CD4-positive, alpha-beta memory T cell (primary cell): ENCODE data around the gene PRRX2. TPM values are rescaled to one million over a fixed set of nuclear protein-coding genes. Genes with fewer than 3 reads are reported as not detected.

Experiments used
- CTCF ChIA-PET: fragments of 350-600 bp; sonication (Branson Sonifier 250); formaldehyde crosslinking; loops from one replicate; lab custom pipeline; 2021; ENCODE audit warnings: inconsistent platforms; ENCODE audit not compliant: partially characterized antibody; lab: Charles Lee
- POLR2A ChIA-PET: fragments of 350-600 bp; sonication (Branson Sonifier 250); formaldehyde crosslinking; loops from one replicate; lab custom pipeline; 2021; ENCODE audit not compliant: partially characterized antibody; lab: Charles Lee
- DNase-seq, 5 donors: peaks; one replicate each; pipeline versions ENCODE4 v3.0.0 to v3.0.0-alpha.2; 2020 to 2022; ENCODE audit warnings: mixed read lengths in 1 of 5
- H3K27ac ChIP-seq: one replicate; pipeline ENCODE4 v1.7.0; 2013; ENCODE audit warnings: low read depth, low read length
- H3K27me3 ChIP-seq: 2 replicates; pipeline ENCODE4 v1.7.0; 2013; ENCODE audit warnings: mild to moderate bottlenecking, low read length, moderate library complexity; ENCODE audit not compliant: insufficient read depth
- H3K36me3 ChIP-seq: 2 replicates; pipeline ENCODE4 v1.7.0; 2013; ENCODE audit warnings: mild to moderate bottlenecking, low read length, moderate library complexity; ENCODE audit not compliant: insufficient read depth
- H3K4me1 ChIP-seq: 2 replicates; pipeline ENCODE4 v1.7.0; 2013; ENCODE audit warnings: mild to moderate bottlenecking, low read length, moderate library complexity; ENCODE audit not compliant: insufficient read depth
- H3K4me3 ChIP-seq, 2 donors: one replicate each; pipeline ENCODE4 v1.7.0; 2013; ENCODE audit warnings: low read length in 2 of 2, mild to moderate bottlenecking in 1 of 2
- H3K9me3 ChIP-seq, 2 donors: one replicate each; pipeline ENCODE4 v1.7.0; 2013; ENCODE audit warnings: low read length in 2 of 2, control low read depth in 1 of 2; ENCODE audit not compliant: control insufficient read depth in 1 of 2
- H3K27ac Mint-ChIP-seq, 7 donors: one replicate each; pipeline ENCODE4 v1.8.0; 2020 to 2021; ENCODE audit warnings: mixed read lengths in 7 of 7, mild to moderate bottlenecking in 6 of 7, inconsistent platforms in 3 of 7, moderate library complexity in 3 of 7
- H3K27me3 Mint-ChIP-seq, 2 donors: one replicate each; pipeline ENCODE4 v1.8.0; 2020 to 2021; ENCODE audit warnings: mixed read lengths in 2 of 2
- H3K36me3 Mint-ChIP-seq, 2 donors: one replicate each; pipeline ENCODE4 v1.8.0; 2020 to 2021; ENCODE audit warnings: mixed read lengths in 2 of 2, inconsistent platforms in 1 of 2, mild to moderate bottlenecking in 1 of 2
- H3K4me1 Mint-ChIP-seq, 4 donors: one replicate each; pipeline ENCODE4 v1.8.0; 2020 to 2021; ENCODE audit warnings: mixed read lengths in 4 of 4, mild to moderate bottlenecking in 1 of 4
- H3K4me3 Mint-ChIP-seq, 8 donors: one replicate each; pipeline ENCODE4 v1.8.0; 2020 to 2021; ENCODE audit warnings: mixed read lengths in 8 of 8, mild to moderate bottlenecking in 7 of 8, moderate library complexity in 6 of 8, inconsistent platforms in 3 of 8
- H3K9me3 Mint-ChIP-seq, 8 donors: one replicate each; pipeline ENCODE4 v1.8.0; 2020 to 2021; ENCODE audit warnings: mixed read lengths in 8 of 8, mild to moderate bottlenecking in 5 of 8, inconsistent platforms in 3 of 8, moderate library complexity in 1 of 8
- intact Hi-C: fragments of 100-400 bp; cut with micrococcal nuclease; formaldehyde crosslinking; loops from one replicate; pipeline ENCODE4 v1.15.1; 2023
- polyA plus RNA-seq, 2 donors: library from polyadenylated mRNA; unstranded; fragments of 300-500 nt; fragmentation: Illumina TruSeq; gene quantifications; one replicate each; pipeline ENCODE4 v1.2.3, GENCODE V29; 2021
- total RNA-seq, 2 experiments: library from RNA; stranded (reverse); gene quantifications; one replicate each; pipeline ENCODE4 v1.2.3, GENCODE V29; 2021

PRRX2 gene
- total and polyA plus RNA-seq, 4 experiments from 2014 or later, result not detected

DNA sequence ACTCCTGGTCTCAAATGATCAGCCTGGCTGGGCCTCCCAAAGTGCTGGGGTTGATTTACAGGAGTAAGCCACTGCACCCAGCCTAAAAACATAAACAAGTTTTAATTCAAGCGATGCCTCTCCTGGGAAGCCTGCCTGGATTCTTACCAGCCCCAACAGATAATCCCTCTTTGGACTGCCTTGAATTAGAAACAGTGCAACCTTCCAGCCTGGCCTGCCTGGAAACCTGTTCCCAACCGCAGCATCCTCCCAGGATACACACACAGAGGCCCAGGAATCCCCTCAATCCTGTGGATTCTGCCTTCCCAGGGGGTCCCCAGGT is 68.1 kb downstream of the PRRX2 start:
- peaks cover 13% of the 10 kb centered on the region for H3K4me1 ChIP-seq
- peaks cover 0 to 6% of the 10 kb centered on the region in 2 donors for H3K27me3 Mint-ChIP-seq
- H3K4me3 ChIP-seq, result no peak overlapping the region
- DNase-seq, result no peak
- ChIA-PET POLR2A (no interaction called here), CTCF (no interaction called here)
- H3K4me3 Mint-ChIP-seq, result no peak overlapping the region
- intact Hi-C loops, result no loop called here
- H3K27ac Mint-ChIP-seq, result no peak overlapping the region
- no peaks in the 10 kb centered on the region for H3K36me3 ChIP-seq
- no peaks in the 10 kb centered on the region for H3K27me3 ChIP-seq
- H3K9me3 Mint-ChIP-seq, result no peaks in the 10 kb centered on the region
- no peaks in the 10 kb centered on the region for H3K9me3 ChIP-seq
- no peak overlapping the region for H3K27ac ChIP-seq
- peaks cover 5 to 13% (median 9%) of the 10 kb centered on the region in 4 donors for H3K4me1 Mint-ChIP-seq
- no peaks in the 10 kb centered on the region for H3K36me3 Mint-ChIP-seq

DNA sequence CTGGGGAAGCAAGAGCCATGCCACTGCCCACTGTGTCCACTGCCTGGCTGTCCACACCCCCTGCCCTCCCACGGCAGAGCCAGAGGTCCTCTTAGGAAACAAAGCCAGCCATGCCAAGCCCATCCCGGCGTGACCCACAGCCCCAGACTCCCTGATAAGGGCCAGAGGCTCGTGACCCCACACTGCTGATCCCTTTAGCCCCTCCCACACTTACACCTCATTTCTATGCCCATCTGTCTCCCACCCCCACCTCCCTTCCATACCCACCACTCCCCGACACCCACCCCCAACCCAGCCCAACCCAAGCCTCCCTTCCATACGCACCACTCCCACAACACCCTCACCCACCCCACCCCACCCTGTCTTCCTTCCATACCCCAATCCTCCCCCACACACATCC is 70.1 kb downstream of the PRRX2 start:
- POLR2A ChIA-PET, result no interaction called here
- no peak overlapping the region for H3K4me3 Mint-ChIP-seq
- no peaks in the 10 kb centered on the region for H3K36me3 Mint-ChIP-seq
- no peaks in the 10 kb centered on the region for H3K27me3 ChIP-seq
- H3K9me3 ChIP-seq, result no peaks in the 10 kb centered on the region
- H3K27me3 Mint-ChIP-seq, result peaks cover 0 to 2% of the 10 kb centered on the region in 2 donors
- H3K9me3 Mint-ChIP-seq, result no peaks in the 10 kb centered on the region
- no peak for DNase-seq
- H3K27ac Mint-ChIP-seq, result no peak overlapping the region
- intact Hi-C loops, result loop anchor here (5.0 kb wide), 1 partner anchor 507 kb away; no protein-coding TSS in a partner anchor
- H3K4me1 ChIP-seq, result peaks cover 13% of the 10 kb centered on the region
- CTCF ChIA-PET, result interaction anchor here (1.6 to 4.8 kb wide), 2 partner anchors 48 to 49 kb away, joined by 4 to 77 read pairs; no protein-coding TSS in a partner anchor
- H3K36me3 ChIP-seq, result no peaks in the 10 kb centered on the region
- no peak overlapping the region for H3K27ac ChIP-seq
- H3K4me1 Mint-ChIP-seq, result peaks cover 5 to 13% (median 10%) of the 10 kb centered on the region in 4 donors
- no peak overlapping the region for H3K4me3 ChIP-seq

DNA sequence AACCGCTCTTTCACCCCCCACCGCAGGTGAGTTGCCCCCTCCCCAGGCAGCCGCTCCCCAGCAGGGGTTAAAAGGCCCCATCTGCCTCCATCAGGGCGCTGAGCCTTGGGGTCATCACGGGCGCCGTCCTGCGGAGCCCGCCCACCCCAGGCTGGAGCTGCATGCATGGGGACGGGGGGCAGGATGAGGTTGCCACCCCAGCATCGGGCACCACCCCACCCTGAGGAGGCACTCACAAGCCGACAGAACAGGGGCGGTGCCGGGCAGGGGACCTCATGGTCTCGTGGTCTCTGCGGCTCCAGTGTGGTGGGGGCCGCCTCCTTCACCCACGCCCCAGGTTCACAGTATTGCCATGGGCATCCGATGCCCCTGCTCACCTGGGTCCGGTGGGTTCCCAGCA is 70.9 kb downstream of the PRRX2 start:
- DNase-seq, result no peak
- no peaks in the 10 kb centered on the region for H3K27me3 ChIP-seq
- Mint-ChIP-seq H3K27me3 (peaks cover 0 to 2% of the 10 kb centered on the region in 2 donors), H3K4me3 (no peak overlapping the region), H3K36me3 (no peaks in the 10 kb centered on the region), H3K27ac (no peak overlapping the region), H3K4me1 (peaks cover 5 to 13% (median 10%) of the 10 kb centered on the region in 4 donors), H3K9me3 (no peaks in the 10 kb centered on the region)
- ChIA-PET CTCF (interaction anchor here (1.6 to 4.8 kb wide), 5 partner anchors 13 to 54 kb away, joined by 6 to 77 read pairs (median 17); no protein-coding TSS in a partner anchor), POLR2A (no interaction called here)
- H3K36me3 ChIP-seq, result no peaks in the 10 kb centered on the region
- no peaks in the 10 kb centered on the region for H3K9me3 ChIP-seq
- H3K4me1 ChIP-seq, result peaks cover 13% of the 10 kb centered on the region
- H3K27ac ChIP-seq, result no peak overlapping the region
- H3K4me3 ChIP-seq, result no peak overlapping the region
- intact Hi-C loops, result loop anchor here (5.0 kb wide), 1 partner anchor 506 kb away; no protein-coding TSS in a partner anchor

DNA sequence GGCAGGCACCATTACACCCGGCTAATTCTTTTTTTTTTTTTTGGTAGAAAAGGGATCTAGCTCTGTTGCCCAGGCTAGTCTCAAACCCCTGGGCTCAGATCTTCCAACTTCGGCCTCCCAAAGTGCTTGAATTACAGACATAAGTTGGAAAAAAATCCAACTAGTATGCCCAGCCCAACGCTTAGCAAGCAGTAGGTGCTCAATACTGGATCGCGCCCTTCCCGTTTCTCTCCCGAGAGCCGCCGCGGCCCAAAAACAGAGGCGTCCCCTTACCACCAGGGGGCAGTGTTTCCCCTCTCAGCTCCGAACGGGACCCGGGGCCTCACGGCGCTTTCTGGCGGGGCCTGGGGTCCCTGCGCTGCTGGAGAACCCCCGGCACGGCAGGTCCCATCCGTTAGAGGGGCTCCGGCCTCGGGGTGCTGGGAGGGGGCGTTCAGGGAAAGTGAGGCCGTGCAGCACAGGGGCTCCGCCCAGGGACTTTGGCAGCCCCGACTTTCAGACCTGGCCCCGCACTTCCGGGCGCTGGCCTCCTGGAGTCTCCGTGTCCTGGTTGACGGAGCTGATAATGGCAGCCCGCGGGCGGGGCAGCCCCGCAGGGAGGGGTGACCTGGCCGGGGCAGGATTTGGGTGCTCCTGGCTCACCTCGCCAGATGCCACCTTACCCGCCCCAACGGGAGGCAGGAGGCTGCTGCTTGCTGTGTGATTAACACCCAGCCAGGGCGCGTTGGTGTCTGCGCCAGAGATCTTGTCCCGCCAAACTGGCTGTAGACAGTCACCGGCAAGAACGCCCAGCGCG is 72.2 kb downstream of the PRRX2 start:
- Mint-ChIP-seq H3K27ac (peak overlapping the region; percentile 44 to 95 (median 73)), H3K27me3 (peaks cover 0 to 2% of the 10 kb centered on the region in 2 donors), H3K4me3 (peak overlapping the region; percentile 76 to 86 (median 80)), H3K36me3 (no peaks in the 10 kb centered on the region), H3K4me1 (peaks cover 5 to 13% (median 10%) of the 10 kb centered on the region in 4 donors), H3K9me3 (no peaks in the 10 kb centered on the region)
- ChIA-PET CTCF (interaction anchor here (0.6 to 6.8 kb wide), 29 partner anchors 8 to 624 kb away, joined by 3 to 77 read pairs (median 4); partner anchors contain the start of gene IER5L), POLR2A (interaction anchor here (0.6 to 2.0 kb wide), 21 partner anchors 8 to 626 kb away, joined by 3 to 11 read pairs (median 4); partner anchors contain the start of genes C9orf78, NTMT1, PTPA and TOR1B)
- H3K4me3 ChIP-seq, result peak overlapping the region; percentile 66 to 69
- H3K4me1 ChIP-seq, result peaks cover 13% of the 10 kb centered on the region
- H3K27me3 ChIP-seq, result no peaks in the 10 kb centered on the region
- peak overlapping the region; percentile 65 for H3K27ac ChIP-seq
- H3K36me3 ChIP-seq, result no peaks in the 10 kb centered on the region
- H3K9me3 ChIP-seq, result no peaks in the 10 kb centered on the region
- DNase-seq, result peak; percentile 81 to 90 (median 84)
- intact Hi-C loops, result loop anchor here (1.0 to 5.0 kb wide), 3 partner anchors 46 to 505 kb away; no protein-coding TSS in a partner anchor

DNA sequence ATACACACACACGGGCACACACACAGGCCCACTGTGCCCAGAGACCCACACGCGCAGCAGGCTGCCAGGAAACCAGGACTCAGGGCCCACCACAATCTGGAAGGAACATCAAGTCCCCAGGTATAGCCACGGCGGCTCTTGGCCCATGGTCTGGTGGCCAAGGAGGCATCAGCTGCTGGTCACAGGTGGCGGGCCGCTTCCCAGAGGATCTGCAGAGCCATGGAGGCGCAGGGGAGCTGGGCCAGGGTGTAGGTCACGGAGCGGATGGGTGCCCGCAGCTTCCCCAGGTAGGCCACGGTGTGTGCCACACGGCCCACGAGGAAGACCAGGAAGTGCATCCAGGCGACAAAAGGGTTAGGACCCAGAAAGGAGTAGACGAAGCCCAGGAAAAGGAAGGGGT is 74.0 kb downstream of the PRRX2 start:
- Mint-ChIP-seq H3K36me3 (no peaks in the 10 kb centered on the region), H3K27ac (peak overlapping the region in 1 of 7 donors; percentile 53), H3K9me3 (no peaks in the 10 kb centered on the region), H3K4me1 (peaks cover 5 to 13% (median 10%) of the 10 kb centered on the region in 4 donors), H3K27me3 (peaks cover 0 to 2% of the 10 kb centered on the region in 2 donors), H3K4me3 (peak overlapping the region in 4 of 8 donors; percentile 39 to 58 (median 47))
- Histone ChIP-seq H3K4me3 (no peak overlapping the region), H3K9me3 (no peaks in the 10 kb centered on the region), H3K36me3 (no peaks in the 10 kb centered on the region), H3K4me1 (peaks cover 13% of the 10 kb centered on the region), H3K27ac (no peak overlapping the region), H3K27me3 (no peaks in the 10 kb centered on the region)
- POLR2A ChIA-PET, result no interaction called here
- intact Hi-C loops, result loop anchor here (5.0 kb wide), 1 partner anchor 503 kb away; no protein-coding TSS in a partner anchor
- CTCF ChIA-PET, result interaction anchor here (2.4 to 6.8 kb wide), 6 partner anchors 12 to 368 kb away, joined by 7 to 77 read pairs (median 26); no protein-coding TSS in a partner anchor
- no peak for DNase-seq

DNA sequence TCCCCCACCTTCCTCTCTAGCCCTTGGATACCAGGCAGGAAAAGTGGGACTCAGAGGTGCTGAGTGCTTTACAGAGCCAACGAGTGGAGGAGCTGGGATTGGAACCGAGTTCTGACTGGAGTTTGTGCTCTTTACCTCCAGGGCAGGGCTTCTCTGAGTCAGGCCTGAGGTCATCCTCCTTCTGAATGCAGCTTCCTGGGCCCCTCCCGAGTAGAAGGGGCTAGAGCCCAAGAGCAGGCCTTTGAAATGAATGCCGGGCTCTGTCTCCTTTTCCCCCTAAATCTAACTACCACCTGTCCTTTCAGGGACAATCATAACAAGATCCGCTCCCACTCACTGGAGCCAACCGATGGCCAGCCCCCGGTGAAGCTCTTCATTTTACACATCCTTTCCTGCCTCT is 74.7 kb downstream of the PRRX2 start:
- Mint-ChIP-seq H3K27ac (no peak overlapping the region), H3K9me3 (no peaks in the 10 kb centered on the region), H3K4me3 (peak overlapping the region in 1 of 8 donors; percentile 39), H3K4me1 (peaks cover 5 to 13% (median 10%) of the 10 kb centered on the region in 4 donors), H3K36me3 (no peaks in the 10 kb centered on the region), H3K27me3 (peaks cover 0 to 2% of the 10 kb centered on the region in 2 donors)
- intact Hi-C loops, result no loop called here
- H3K4me1 ChIP-seq, result peaks cover 13% of the 10 kb centered on the region
- H3K4me3 ChIP-seq, result no peak overlapping the region
- DNase-seq, result no peak
- H3K27me3 ChIP-seq, result no peaks in the 10 kb centered on the region
- ChIA-PET CTCF (interaction anchor here (4.8 to 6.8 kb wide), 2 partner anchors 13 to 44 kb away, joined by 55 to 77 read pairs; no protein-coding TSS in a partner anchor), POLR2A (no interaction called here)
- no peaks in the 10 kb centered on the region for H3K9me3 ChIP-seq
- H3K36me3 ChIP-seq, result no peaks in the 10 kb centered on the region
- H3K27ac ChIP-seq, result no peak overlapping the region
